WTC11 (cell line): ENCODE data around the gene TMEM253.

Experiments used
- E2F4 ChIP-seq: sonication (generic); formaldehyde crosslinking; IDR thresholded peaks from 2 replicates; pipeline ENCODE4 v1.8.1; 2022; ENCODE audit warnings: low read depth, mild to moderate bottlenecking, moderate library complexity, missing genetic modification reagents, borderline replicate concordance
- ERG ChIP-seq: fragments of 250-450 bp; sonication (Bioruptor Pico); IDR thresholded peaks from 2 replicates; pipeline ENCODE4 v1.8.0; 2021; ENCODE audit warnings: mild to moderate bottlenecking
- ESRRA ChIP-seq: sonication (generic); formaldehyde crosslinking; IDR thresholded peaks from 2 replicates; pipeline ENCODE4 v1.8.1; 2022; ENCODE audit warnings: mild to moderate bottlenecking, missing genetic modification reagents, borderline replicate concordance
- FOXP1 ChIP-seq: sonication (generic); formaldehyde crosslinking; IDR thresholded peaks from 2 replicates; pipeline ENCODE4 v1.8.0; 2022; ENCODE audit warnings: missing genetic modification reagents, mild to moderate bottlenecking, moderate library complexity, borderline replicate concordance
- KAT7 ChIP-seq: sonication (generic); formaldehyde crosslinking; IDR thresholded peaks from 2 replicates; pipeline ENCODE4 v1.8.1; 2023; ENCODE audit warnings: missing genetic modification reagents, mild to moderate bottlenecking, borderline replicate concordance
- SP1 ChIP-seq: sonication (generic); formaldehyde crosslinking; conservative IDR thresholded peaks from 2 replicates; pipeline ENCODE4 v1.8.1; 2022; ENCODE audit warnings: missing genetic modification reagents
- TCF7 ChIP-seq: sonication (generic); formaldehyde crosslinking; IDR thresholded peaks from 2 replicates; pipeline ENCODE4 v1.8.0; 2022; ENCODE audit warnings: mild to moderate bottlenecking, low read depth, missing genetic modification reagents, moderate library complexity
- ZNF121 ChIP-seq: sonication (generic); formaldehyde crosslinking; IDR thresholded peaks from 2 replicates; pipeline ENCODE4 v1.8.0; 2023; ENCODE audit warnings: missing genetic modification reagents
- TF ChIP-seq, protein P1 (sequence below): fragments of 200-600 bp; IDR thresholded peaks from 2 replicates; pipeline ENCODE4 v1.8.0; 2022; ENCODE audit warnings: antibody characterized with exemption

DNA sequence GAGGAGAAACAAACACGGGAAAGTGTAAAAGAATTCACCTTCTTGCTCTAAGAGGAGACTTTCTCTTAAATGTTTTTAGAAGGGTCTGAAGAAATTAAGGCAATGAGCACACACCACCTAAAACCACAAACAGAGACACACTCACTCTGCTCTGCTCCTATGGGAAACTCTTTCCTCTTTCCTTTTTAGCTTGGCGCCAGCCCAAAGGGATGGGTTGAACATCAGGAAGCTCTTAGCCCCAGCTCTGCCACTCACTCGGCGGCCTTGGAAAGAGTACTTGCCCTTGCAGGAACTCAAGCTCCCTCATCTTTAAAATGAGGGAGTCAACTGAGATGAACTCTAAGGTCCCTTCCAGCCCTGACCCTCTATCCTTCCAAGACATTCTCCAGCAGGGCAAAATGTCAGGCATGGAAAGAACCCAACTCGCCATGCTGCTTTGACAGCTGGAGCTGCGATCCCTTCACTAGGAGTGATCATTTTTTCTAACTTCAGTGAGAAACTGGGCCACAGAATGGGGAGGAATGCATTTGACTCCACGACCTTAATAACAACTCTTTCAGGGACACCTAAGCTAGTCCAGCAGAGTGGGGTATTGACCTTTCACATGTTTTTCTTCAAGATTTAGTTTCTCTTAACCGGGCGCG is 44.2 kb upstream of the TMEM253 start:
- no peak for TF ChIP-seq ZNF121 (CRISPR knock-in tag)
- TF ChIP-seq, protein P1, sequence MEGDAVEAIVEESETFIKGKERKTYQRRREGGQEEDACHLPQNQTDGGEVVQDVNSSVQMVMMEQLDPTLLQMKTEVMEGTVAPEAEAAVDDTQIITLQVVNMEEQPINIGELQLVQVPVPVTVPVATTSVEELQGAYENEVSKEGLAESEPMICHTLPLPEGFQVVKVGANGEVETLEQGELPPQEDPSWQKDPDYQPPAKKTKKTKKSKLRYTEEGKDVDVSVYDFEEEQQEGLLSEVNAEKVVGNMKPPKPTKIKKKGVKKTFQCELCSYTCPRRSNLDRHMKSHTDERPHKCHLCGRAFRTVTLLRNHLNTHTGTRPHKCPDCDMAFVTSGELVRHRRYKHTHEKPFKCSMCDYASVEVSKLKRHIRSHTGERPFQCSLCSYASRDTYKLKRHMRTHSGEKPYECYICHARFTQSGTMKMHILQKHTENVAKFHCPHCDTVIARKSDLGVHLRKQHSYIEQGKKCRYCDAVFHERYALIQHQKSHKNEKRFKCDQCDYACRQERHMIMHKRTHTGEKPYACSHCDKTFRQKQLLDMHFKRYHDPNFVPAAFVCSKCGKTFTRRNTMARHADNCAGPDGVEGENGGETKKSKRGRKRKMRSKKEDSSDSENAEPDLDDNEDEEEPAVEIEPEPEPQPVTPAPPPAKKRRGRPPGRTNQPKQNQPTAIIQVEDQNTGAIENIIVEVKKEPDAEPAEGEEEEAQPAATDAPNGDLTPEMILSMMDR: no peak
- no peak for TF ChIP-seq E2F4 (CRISPR knock-in tag)
- no peak for TF ChIP-seq SP1 (CRISPR knock-in tag)
- no peak for TF ChIP-seq FOXP1 (CRISPR knock-in tag)
- no peak for TF ChIP-seq ESRRA (CRISPR knock-in tag)
- TF ChIP-seq ERG (CRISPR knock-in tag): no peak
- TF ChIP-seq KAT7 (CRISPR knock-in tag): no peak
- TF ChIP-seq TCF7 (CRISPR knock-in tag): no peak
